ENCODE results near the gene GRAP2.

GRAP2 gene

DNA sequence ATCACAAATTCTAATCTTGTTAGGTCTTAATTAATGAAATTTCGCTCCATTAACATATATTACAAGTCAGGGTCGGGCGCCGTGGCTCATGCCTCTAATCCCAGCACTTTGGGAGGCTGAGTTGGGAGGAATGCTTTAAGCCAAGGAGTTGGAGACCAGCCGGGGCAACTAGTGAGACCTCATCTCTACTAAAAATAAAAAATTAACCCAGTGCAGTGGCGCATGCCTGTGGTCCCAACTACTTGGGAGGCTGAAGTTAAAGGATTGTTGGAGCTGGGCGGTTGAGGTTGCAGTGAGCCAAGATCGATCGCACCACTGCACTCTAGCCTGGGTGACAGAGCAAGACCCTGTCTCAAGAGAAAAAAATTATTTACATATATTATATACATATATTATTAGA lies 61.2 kb downstream of the GRAP2 start:
- DNase-seq (ENCODE audit: low read depth) = peak; percentile 14
- no peak overlapping the region for H3K4me3 ChIP-seq (ENCODE audit: low read depth, low read length)
- TF ChIP-seq, protein P1, sequence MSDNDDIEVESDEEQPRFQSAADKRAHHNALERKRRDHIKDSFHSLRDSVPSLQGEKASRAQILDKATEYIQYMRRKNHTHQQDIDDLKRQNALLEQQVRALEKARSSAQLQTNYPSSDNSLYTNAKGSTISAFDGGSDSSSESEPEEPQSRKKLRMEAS (IDR thresholded peaks at IDR 0.05; ENCODE audit: low read depth, low read length) = no peak
- TF ChIP-seq, protein P2, sequence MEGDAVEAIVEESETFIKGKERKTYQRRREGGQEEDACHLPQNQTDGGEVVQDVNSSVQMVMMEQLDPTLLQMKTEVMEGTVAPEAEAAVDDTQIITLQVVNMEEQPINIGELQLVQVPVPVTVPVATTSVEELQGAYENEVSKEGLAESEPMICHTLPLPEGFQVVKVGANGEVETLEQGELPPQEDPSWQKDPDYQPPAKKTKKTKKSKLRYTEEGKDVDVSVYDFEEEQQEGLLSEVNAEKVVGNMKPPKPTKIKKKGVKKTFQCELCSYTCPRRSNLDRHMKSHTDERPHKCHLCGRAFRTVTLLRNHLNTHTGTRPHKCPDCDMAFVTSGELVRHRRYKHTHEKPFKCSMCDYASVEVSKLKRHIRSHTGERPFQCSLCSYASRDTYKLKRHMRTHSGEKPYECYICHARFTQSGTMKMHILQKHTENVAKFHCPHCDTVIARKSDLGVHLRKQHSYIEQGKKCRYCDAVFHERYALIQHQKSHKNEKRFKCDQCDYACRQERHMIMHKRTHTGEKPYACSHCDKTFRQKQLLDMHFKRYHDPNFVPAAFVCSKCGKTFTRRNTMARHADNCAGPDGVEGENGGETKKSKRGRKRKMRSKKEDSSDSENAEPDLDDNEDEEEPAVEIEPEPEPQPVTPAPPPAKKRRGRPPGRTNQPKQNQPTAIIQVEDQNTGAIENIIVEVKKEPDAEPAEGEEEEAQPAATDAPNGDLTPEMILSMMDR (IDR thresholded peaks at IDR 0.05; ENCODE audit: low read depth, low read length) = no peak
- TF ChIP-seq POLR2A (IDR thresholded peaks at IDR 0.05; ENCODE audit: extremely low read depth, insufficient read length) (no peak), MYC (IDR thresholded peaks at IDR 0.05; ENCODE audit: low read depth, low read length) (no peak)

DNA sequence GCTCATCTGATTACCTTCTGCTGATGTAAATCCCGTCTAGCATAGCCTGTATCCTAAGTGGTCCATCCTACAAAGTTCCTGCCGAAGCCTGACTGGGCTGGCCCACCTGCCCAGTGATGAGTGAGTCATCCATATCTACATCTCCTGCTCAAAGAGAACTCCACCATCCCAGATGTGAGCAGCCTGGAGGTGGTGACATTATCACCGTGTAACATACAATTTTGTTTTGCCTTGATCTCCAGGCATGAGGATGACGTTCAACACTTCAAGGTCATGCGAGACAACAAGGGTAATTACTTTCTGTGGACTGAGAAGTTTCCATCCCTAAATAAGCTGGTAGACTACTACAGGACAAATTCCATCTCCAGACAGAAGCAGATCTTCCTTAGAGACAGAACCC lies 64.9 kb downstream of the GRAP2 start:
- no peak overlapping the region for H3K4me3 ChIP-seq (ENCODE audit: low read depth, low read length)
- TF ChIP-seq, protein P1 (IDR thresholded peaks at IDR 0.05; ENCODE audit: low read depth, low read length) = no peak
- TF ChIP-seq MYC (IDR thresholded peaks at IDR 0.05; ENCODE audit: low read depth, low read length) (no peak), POLR2A (IDR thresholded peaks at IDR 0.05; ENCODE audit: extremely low read depth, insufficient read length) (no peak)
- TF ChIP-seq, protein P2 (IDR thresholded peaks at IDR 0.05; ENCODE audit: low read depth, low read length) = no peak
- no peak for DNase-seq (ENCODE audit: low read depth)

DNA sequence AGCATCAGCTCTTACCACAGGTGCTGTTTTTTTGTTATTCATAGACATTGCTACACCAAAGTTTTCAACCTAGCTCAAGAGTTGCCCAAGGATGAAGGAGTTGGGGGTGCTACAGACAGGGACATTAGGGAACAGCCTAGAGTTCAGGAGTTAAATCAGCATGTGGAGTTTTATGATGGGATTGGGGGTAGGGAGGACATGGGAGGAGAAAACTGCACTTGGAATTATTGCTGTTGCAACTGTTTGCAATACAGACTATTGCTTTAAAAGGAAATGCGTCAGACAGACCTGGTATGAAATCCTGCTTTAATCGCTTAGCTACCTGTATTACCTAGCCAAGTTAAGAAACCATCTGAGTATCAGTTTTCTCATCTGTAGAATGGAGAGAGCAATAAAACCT lies 65.6 kb downstream of the GRAP2 start:
- no peak for TF ChIP-seq POLR2A (IDR thresholded peaks at IDR 0.05; ENCODE audit: extremely low read depth, insufficient read length)
- TF ChIP-seq, protein P1 (IDR thresholded peaks at IDR 0.05; ENCODE audit: low read depth, low read length) = no peak
- TF ChIP-seq MYC (IDR thresholded peaks at IDR 0.05; ENCODE audit: low read depth, low read length) = no peak
- TF ChIP-seq, protein P2 (IDR thresholded peaks at IDR 0.05; ENCODE audit: low read depth, low read length) = no peak
- no peak overlapping the region for H3K4me3 ChIP-seq (ENCODE audit: low read depth, low read length)
- DNase-seq (ENCODE audit: low read depth) = no peak

DNA sequence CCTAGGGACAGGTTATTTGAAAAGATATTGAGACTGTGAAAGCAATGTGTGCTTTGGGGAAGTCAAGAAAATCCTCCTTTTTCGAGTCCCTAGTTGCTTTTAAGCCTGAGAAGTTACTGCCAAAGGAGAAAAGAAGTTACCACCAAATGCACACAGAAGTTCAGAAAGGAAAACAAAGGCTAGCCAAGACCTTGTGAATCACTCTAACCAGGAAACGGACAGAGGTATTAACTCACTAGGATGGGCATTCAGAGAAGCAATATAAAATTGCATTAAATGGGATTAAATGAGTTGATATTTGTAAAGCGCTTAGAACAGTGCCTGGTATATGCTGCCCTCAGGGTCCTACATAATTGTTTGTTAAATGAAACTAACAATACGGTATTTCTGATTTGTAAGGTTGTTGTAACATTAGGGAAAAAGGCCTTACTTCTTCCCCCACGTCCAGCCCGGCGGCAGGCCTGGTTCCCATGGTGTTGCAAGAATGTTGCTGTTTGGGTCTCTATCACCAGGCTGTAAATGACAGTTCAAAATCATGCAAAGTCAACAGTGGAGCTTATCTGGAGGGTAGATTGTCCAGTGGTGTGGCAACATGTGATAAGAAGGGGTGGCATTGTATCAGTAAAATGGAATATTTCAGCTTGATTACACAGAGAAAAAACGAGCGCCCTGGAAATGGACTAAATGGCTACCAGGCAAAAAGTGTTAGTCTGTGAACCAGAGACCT lies 66.4 kb downstream of the GRAP2 start:
- no peak for TF ChIP-seq POLR2A (IDR thresholded peaks at IDR 0.05; ENCODE audit: extremely low read depth, insufficient read length)
- TF ChIP-seq MYC (IDR thresholded peaks at IDR 0.05; ENCODE audit: low read depth, low read length) = no peak
- TF ChIP-seq, protein P2 (IDR thresholded peaks at IDR 0.05; ENCODE audit: low read depth, low read length) = no peak
- TF ChIP-seq, protein P1 (IDR thresholded peaks at IDR 0.05; ENCODE audit: low read depth, low read length) = no peak
- H3K4me3 ChIP-seq (ENCODE audit: low read depth, low read length) = no peak overlapping the region
- DNase-seq (ENCODE audit: low read depth) = no peak

DNA sequence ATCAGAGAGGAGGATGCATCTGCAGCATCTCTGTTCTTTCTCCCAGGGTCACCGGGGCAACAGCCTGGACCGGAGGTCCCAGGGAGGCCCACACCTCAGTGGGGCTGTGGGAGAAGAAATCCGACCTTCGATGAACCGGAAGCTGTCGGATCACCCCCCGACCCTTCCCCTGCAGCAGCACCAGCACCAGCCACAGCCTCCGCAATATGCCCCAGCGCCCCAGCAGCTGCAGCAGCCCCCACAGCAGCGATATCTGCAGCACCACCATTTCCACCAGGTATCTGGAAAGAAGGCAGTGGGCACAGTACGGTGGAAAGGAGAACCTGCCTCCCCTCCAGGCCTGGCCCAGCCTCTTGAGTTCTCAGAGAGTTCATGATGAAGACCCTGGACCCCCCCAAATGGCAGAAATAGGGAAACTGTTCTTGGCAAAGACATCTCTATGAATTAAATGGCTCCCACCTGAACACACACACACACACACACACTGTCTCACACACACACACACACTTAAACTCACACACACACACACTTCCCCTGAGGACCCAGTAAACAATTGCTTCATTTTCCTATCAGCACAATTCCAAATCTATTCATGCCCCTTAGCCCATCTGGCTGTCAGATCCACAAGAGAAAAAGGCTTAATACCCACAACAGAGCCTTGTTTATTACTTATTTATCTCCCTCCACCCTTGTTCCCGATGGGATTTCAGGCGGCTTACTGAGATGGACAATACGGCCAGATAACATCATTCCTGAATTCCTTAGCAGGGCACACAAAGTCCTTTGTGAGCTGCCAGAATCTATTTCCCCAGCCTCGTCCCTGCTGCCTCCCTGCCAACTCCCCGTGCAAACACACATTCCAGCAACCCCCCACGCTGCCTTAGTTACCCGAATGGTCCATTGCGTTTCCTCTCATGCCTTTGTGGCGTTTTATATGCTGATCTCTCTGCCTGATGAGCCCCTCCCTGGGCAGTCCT lies 67.4 kb downstream of the GRAP2 start:
- TF ChIP-seq, protein P1 (IDR thresholded peaks at IDR 0.05; ENCODE audit: low read depth, low read length) = no peak
- TF ChIP-seq MYC (IDR thresholded peaks at IDR 0.05; ENCODE audit: low read depth, low read length) = no peak
- no peak for TF ChIP-seq POLR2A (IDR thresholded peaks at IDR 0.05; ENCODE audit: extremely low read depth, insufficient read length)
- TF ChIP-seq, protein P2 (IDR thresholded peaks at IDR 0.05; ENCODE audit: low read depth, low read length) = no peak
- no peak for DNase-seq (ENCODE audit: low read depth)
- H3K4me3 ChIP-seq (ENCODE audit: low read depth, low read length) = no peak overlapping the region
